ENCODE measurements around the gene PARD3.

Gene PARD3

GRCh38 chr10:34106356-34106885, 708.7 kb downstream of the PARD3 start:
- DNase-seq: no peak

GRCh38 chr10:34104829-34105572, 710.1 kb downstream of the PARD3 start:
- DNase-seq: no peak

GRCh38 chr10:34102893-34103506, 712.1 kb downstream of the PARD3 start:
- DNase-seq: no peak

- DNase-seq: no peak
Observed at GRCh38 chr10:34102237-34102673, 712.8 kb downstream of the PARD3 start.

GRCh38 chr10:34101001-34101400, 714.1 kb downstream of the PARD3 start:
- DNase-seq: no peak

- no peak for DNase-seq
Observed at GRCh38 chr10:34098821-34099567, 716.1 kb downstream of the PARD3 start.

GRCh38 chr10:34097682-34098081, 717.4 kb downstream of the PARD3 start:
- no peak for DNase-seq

- no peak for DNase-seq
Observed at GRCh38 chr10:34094961-34095360, 720.1 kb downstream of the PARD3 start.

GRCh38 chr10:34094146-34094696, 720.9 kb downstream of the PARD3 start:
- DNase-seq: no peak

- DNase-seq: no peak
Observed at GRCh38 chr10:34092891-34093290, 722.2 kb downstream of the PARD3 start.

- DNase-seq: no peak
Observed at GRCh38 chr10:34091635-34092195, 723.4 kb downstream of the PARD3 start.

- no peak for DNase-seq
Observed at GRCh38 chr10:34089253-34089652, 725.8 kb downstream of the PARD3 start.

GRCh38 chr10:34088208-34088794, 726.8 kb downstream of the PARD3 start:
- DNase-seq: no peak

- DNase-seq: no peak
Observed at GRCh38 chr10:34087095-34087418, 728.0 kb downstream of the PARD3 start.

GRCh38 chr10:34083567-34083966, 731.5 kb downstream of the PARD3 start:
- DNase-seq: no peak

GRCh38 chr10:34081948-34082347, 733.1 kb downstream of the PARD3 start:
- DNase-seq: no peak

- no peak for DNase-seq
Observed at GRCh38 chr10:34081347-34081743, 733.8 kb downstream of the PARD3 start.

GRCh38 chr10:34080485-34081346, 734.4 kb downstream of the PARD3 start:
- no peak for DNase-seq

GRCh38 chr10:34079702-34080484, 735.2 kb downstream of the PARD3 start:
- DNase-seq: no peak

GRCh38 chr10:34078745-34079470, 736.2 kb downstream of the PARD3 start:
- no peak for DNase-seq
